Esophagus (tissue), 2 donors: ENCODE data around the gene DAPK2. TPM values are rescaled to one million over a fixed set of nuclear protein-coding genes. Genes with fewer than 3 reads are reported as not detected.

Experiments
- H3K27ac ChIP-seq, 2 donors: one replicate each; pipeline ENCODE4 v1.5.1; 2013; ENCODE audit warnings: low read depth in 2 of 2, mild to moderate bottlenecking in 2 of 2, inconsistent platforms in 1 of 2, low read length in 1 of 2, moderate library complexity in 1 of 2
- H3K27me3 ChIP-seq, 2 donors: one replicate each; pipeline ENCODE4 v1.6.1; 2013; ENCODE audit warnings: low read length in 2 of 2, control low read depth in 1 of 2, mild to moderate bottlenecking in 1 of 2; ENCODE audit not compliant: insufficient read depth in 2 of 2, control insufficient read depth in 1 of 2
- H3K36me3 ChIP-seq, 2 donors: one replicate each; pipeline ENCODE4 v1.6.1; 2013; ENCODE audit warnings: low read length in 1 of 2; ENCODE audit not compliant: control insufficient read depth in 2 of 2, insufficient read depth in 2 of 2
- H3K4me1 ChIP-seq, 2 donors: one replicate each; pipeline ENCODE4 v1.6.1; 2013; ENCODE audit warnings: low read length in 1 of 2; ENCODE audit not compliant: control insufficient read depth in 2 of 2, insufficient read depth in 2 of 2
- H3K4me3 ChIP-seq, 2 donors: one replicate each; pipeline ENCODE4 v1.5.1; 2013; ENCODE audit warnings: low read length in 2 of 2, mild to moderate bottlenecking in 2 of 2, low read depth in 1 of 2, moderate library complexity in 1 of 2
- H3K9me3 ChIP-seq, 2 donors: one replicate each; pipeline ENCODE4 v1.6.1; 2013; ENCODE audit warnings: mild to moderate bottlenecking in 2 of 2, low read depth in 1 of 2, low read length in 1 of 2, moderate library complexity in 1 of 2; ENCODE audit not compliant: control insufficient read depth in 2 of 2, insufficient read depth in 1 of 2
- WGBS, 2 donors: extraction: QIAGEN DNeasy Blood & Tissue Kit; methylation state at CpG; one replicate each; pipeline ENCODE4 v1.1.7; 2013; 5-methylcytosine and 5-hydroxymethylcytosine counted together
- polyA plus RNA-seq, 2 donors: library from polyadenylated mRNA; stranded (reverse); fragments of 200-250 nt; gene quantifications; one replicate each; pipeline ENCODE4 v1.2.3, GENCODE V29; 2013
- donor health status: healthy with polysubstance abuse.
- donor health status: Bipolar disorder and iron deficiency.

Gene DAPK2
- 1 to 10 TPM; 1.9 to 8.9 TPM for polyA plus RNA-seq

- WGBS, 2 donors, result 9 to 10% methylated on average over 49 to 50 of the region's 50 CpGs
- H3K4me1 ChIP-seq, result peaks cover 2 to 8% of the 10 kb centered on the region in 2 donors
- H3K4me3 ChIP-seq, result peak within 1 kb of the TSS; percentile 58 to 60
- no peaks in the 10 kb centered on the region for H3K27me3 ChIP-seq
- no peak within 1 kb of the TSS for H3K27ac ChIP-seq
- no peaks in the 10 kb centered on the region for H3K36me3 ChIP-seq
- no peaks in the 10 kb centered on the region for H3K9me3 ChIP-seq
These were observed at the start of gene DAPK2 for GRCh38 chr15:64046421-64047153. DAPK2 (minus strand) TSS chr15:64046485; CDS start chr15:64040261, 6,224 bp downstream.

- H3K27me3 ChIP-seq, result no peaks in the 10 kb centered on the region
- H3K4me3 ChIP-seq, result peak overlapping the region; percentile 93 to 95
- H3K27ac ChIP-seq, result peak overlapping the region; percentile 75 to 80
- WGBS, 2 donors, result 32 to 38% methylated on average over 4 of the region's 4 CpGs
- H3K4me1 ChIP-seq, result peaks cover 0 to 5% of the 10 kb centered on the region in 2 donors
- H3K9me3 ChIP-seq, result no peaks in the 10 kb centered on the region
- no peaks in the 10 kb centered on the region for H3K36me3 ChIP-seq
These were observed 49.1 kb upstream of the DAPK2 start for GRCh38 chr15:64095431-64095794.

- peak within 1 kb of the TSS; percentile 88 to 95 for H3K27ac ChIP-seq
- H3K36me3 ChIP-seq, result no peaks in the 10 kb centered on the region
- H3K4me3 ChIP-seq, result peak within 1 kb of the TSS; percentile 66 to 73
- H3K27me3 ChIP-seq, result no peaks in the 10 kb centered on the region
- H3K9me3 ChIP-seq, result no peaks in the 10 kb centered on the region
- H3K4me1 ChIP-seq, result peaks cover 0 to 5% of the 10 kb centered on the region in 2 donors
- WGBS, 2 donors, result 0% methylated on average over 41 of the region's 41 CpGs
These were observed 47.5 kb upstream of the DAPK2 start, which contains the start of gene CIAO2A for GRCh38 chr15:64093627-64094417. CIAO2A (minus strand) TSS chr15:64093838; CDS start chr15:64093768, 70 bp downstream.

GRCh38 chr15:64092864-64093626, 46.8 kb upstream of the DAPK2 start:
- H3K4me1 ChIP-seq, result peaks cover 0 to 5% of the 10 kb centered on the region in 2 donors
- H3K27ac ChIP-seq, result peak overlapping the region; percentile 76 to 83
- H3K9me3 ChIP-seq, result no peaks in the 10 kb centered on the region
- H3K4me3 ChIP-seq, result peak overlapping the region; percentile 66 to 73
- 2 to 3% methylated on average over 22 of the region's 22 CpGs for WGBS, 2 donors
- H3K27me3 ChIP-seq, result no peaks in the 10 kb centered on the region
- peaks cover 2 to 3% of the 10 kb centered on the region in 2 donors for H3K36me3 ChIP-seq

- Histone ChIP-seq H3K4me1 (peaks cover 0 to 5% of the 10 kb centered on the region in 2 donors), H3K9me3 (no peaks in the 10 kb centered on the region), H3K36me3 (peaks cover 2 to 4% of the 10 kb centered on the region in 2 donors), H3K27ac (no peak overlapping the region), H3K27me3 (no peaks in the 10 kb centered on the region), H3K4me3 (peak overlapping the region in 1 of 2 donors; percentile 66)
These were observed 46.0 kb upstream of the DAPK2 start for GRCh38 chr15:64092075-64092820.

- Histone ChIP-seq H3K4me1 (peaks cover 0 to 2% of the 10 kb centered on the region in 2 donors), H3K4me3 (no peak overlapping the region), H3K36me3 (peaks cover 2 to 4% of the 10 kb centered on the region in 2 donors), H3K27me3 (no peaks in the 10 kb centered on the region), H3K9me3 (no peaks in the 10 kb centered on the region), H3K27ac (no peak overlapping the region)
- WGBS, 2 donors, result 74 to 76% methylated on average over 3 of the region's 3 CpGs
These were observed 44.2 kb upstream of the DAPK2 start for GRCh38 chr15:64090527-64090926.

GRCh38 chr15:64089543-64090280, 43.4 kb upstream of the DAPK2 start:
- Histone ChIP-seq H3K27ac (no peak overlapping the region), H3K27me3 (no peaks in the 10 kb centered on the region), H3K4me3 (no peak overlapping the region), H3K36me3 (peaks cover 2 to 4% of the 10 kb centered on the region in 2 donors), H3K9me3 (no peaks in the 10 kb centered on the region), H3K4me1 (peaks cover 0 to 2% of the 10 kb centered on the region in 2 donors)
- 82 to 84% methylated on average over 12 of the region's 12 CpGs for WGBS, 2 donors

GRCh38 chr15:64082757-64083156, 36.5 kb upstream of the DAPK2 start:
- no peaks in the 10 kb centered on the region for H3K36me3 ChIP-seq
- WGBS, 2 donors, result 78 to 83% methylated on average over 3 of the region's 3 CpGs
- H3K4me1 ChIP-seq, result no peaks in the 10 kb centered on the region

More at GRCh38 chr15:64082757-64083156, 36.5 kb upstream of the DAPK2 start:
- Histone ChIP-seq H3K27me3 (no peaks in the 10 kb centered on the region), H3K27ac (no peak overlapping the region), H3K9me3 (no peaks in the 10 kb centered on the region), H3K4me3 (no peak overlapping the region)
